IMR-90 (cell line): Measurements from ENCODE around the gene ZNF365. TPM values are rescaled to one million over a fixed set of nuclear protein-coding genes. Genes with fewer than 3 reads are reported as not detected.

ENCODE experiments used
- ATAC-seq: fragments of 200-7000 bp; cut with Tn5 transposase; 2 replicates; pipeline ENCODE4 v1.9.1; 2020; ENCODE audit warnings: low read depth, mild to moderate bottlenecking, moderate library complexity
- BruUV-seq: library from RNA; stranded (reverse); fragments of 400-500 nt; replicated peaks from 2 replicates; lab custom pipeline; 2021; lab: Mats Ljungman, UMichigan
- CTCF ChIA-PET: fragments of 300-600 bp; formaldehyde crosslinking; extraction: SDS; loops from one replicate; lab custom pipeline; 2021; ENCODE audit warnings: antibody characterized with exemption; lab: Yijun Ruan, JAX
- POLR2A ChIA-PET: fragments of 300-600 bp; sonication (Branson Sonifier 250); formaldehyde crosslinking; loops from one replicate; lab custom pipeline; 2022; ENCODE audit warnings: antibody characterized with exemption; ENCODE audit not compliant: unreplicated experiment; lab: Charles Lee
- DNase-seq: peaks from one replicate; pipeline ENCODE4 v3.0.0; 2013
- H2AFZ ChIP-seq: replicated peaks from 2 replicates; pipeline ENCODE3; 2013; ENCODE audit warnings: low read length, mild to moderate bottlenecking; ENCODE audit not compliant: poor library complexity
- H2AK5ac ChIP-seq: 2 replicates; pipeline ENCODE4 v1.6.1; 2013; ENCODE audit warnings: low read depth, low read length, inconsistent platforms
- H2AK9ac ChIP-seq: replicated peaks from 2 replicates; pipeline ENCODE3; 2013; ENCODE audit warnings: mild to moderate bottlenecking, low read depth, low read length, moderate library complexity; ENCODE audit not compliant: poor library complexity
- H2BK120ac ChIP-seq: 2 replicates; pipeline ENCODE4 v1.6.1; 2013; ENCODE audit warnings: low read depth, low read length, inconsistent platforms
- H2BK15ac ChIP-seq: 3 replicates; pipeline ENCODE4 v1.6.1; 2013; ENCODE audit warnings: low read depth, low read length, inconsistent platforms
- H2BK20ac ChIP-seq: 2 replicates; pipeline ENCODE4 v1.6.1; 2013; ENCODE audit warnings: low read depth, mild to moderate bottlenecking, inconsistent platforms, low read length, moderate library complexity
- H2BK5ac ChIP-seq: 2 replicates; pipeline ENCODE4 v1.6.1; 2013; ENCODE audit warnings: mild to moderate bottlenecking, low read depth, low read length, inconsistent platforms; ENCODE audit not compliant: poor library complexity, severe bottlenecking
- H3K14ac ChIP-seq: replicated peaks from 2 replicates; pipeline ENCODE4 v1.6.1; 2013; ENCODE audit warnings: low read depth, low read length, inconsistent platforms
- H3K18ac ChIP-seq: 2 replicates; pipeline ENCODE4 v1.6.1; 2013; ENCODE audit warnings: low read depth, low read length, control low read depth
- H3K23ac ChIP-seq: 2 replicates; pipeline ENCODE4 v1.6.1; 2013; ENCODE audit warnings: low read depth, low read length, inconsistent platforms
- H3K27ac ChIP-seq: 2 replicates; pipeline ENCODE4 v1.5.1; 2013; ENCODE audit warnings: mild to moderate bottlenecking, control low read depth, low read length; ENCODE audit not compliant: insufficient read depth
- H3K27me3 ChIP-seq: 2 replicates; pipeline ENCODE4 v1.6.1; 2013; ENCODE audit warnings: low read length; ENCODE audit not compliant: control insufficient read depth, insufficient read depth
- H3K36me3 ChIP-seq: 2 replicates; pipeline ENCODE4 v1.6.1; 2013; ENCODE audit warnings: low read length, mixed read lengths; ENCODE audit not compliant: control insufficient read depth, insufficient read depth
- H3K4ac ChIP-seq: 2 replicates; pipeline ENCODE4 v1.6.1; 2013; ENCODE audit warnings: low read depth, low read length, inconsistent platforms
- H3K4me1 ChIP-seq: 2 replicates; pipeline ENCODE4 v1.6.1; 2013; ENCODE audit warnings: low read length, mixed read lengths; ENCODE audit not compliant: control insufficient read depth, insufficient read depth
- H3K4me2 ChIP-seq: 2 replicates; pipeline ENCODE4 v1.6.1; 2013; ENCODE audit warnings: low read depth, mild to moderate bottlenecking, control low read depth, low read length, moderate library complexity
- H3K4me3 ChIP-seq: 2 replicates; pipeline ENCODE4 v1.5.1; 2013; ENCODE audit warnings: low read depth, mild to moderate bottlenecking, control low read depth, low read length, moderate library complexity; ENCODE audit not compliant: insufficient read depth
- H3K56ac ChIP-seq: 2 replicates; pipeline ENCODE4 v1.6.1; 2013; ENCODE audit warnings: low read length, inconsistent platforms; ENCODE audit not compliant: insufficient read depth; ENCODE audit errors: extremely low read depth
- H3K79me1 ChIP-seq, 2 experiments: 2 replicates each; pipeline ENCODE4 v1.6.1; 2013; ENCODE audit warnings: low read length in 2 of 2, inconsistent platforms in 1 of 2, low read depth in 1 of 2
- H3K9ac ChIP-seq: 2 replicates; pipeline ENCODE4 v1.6.1; 2013; ENCODE audit warnings: low read depth, low read length, control low read depth
- H3K9me1 ChIP-seq: 2 replicates; pipeline ENCODE4 v1.6.1; 2013; ENCODE audit warnings: low read length, inconsistent platforms; ENCODE audit not compliant: insufficient read depth
- H3K9me3 ChIP-seq: 2 replicates; pipeline ENCODE4 v1.6.1; 2013; ENCODE audit warnings: low read length; ENCODE audit not compliant: control insufficient read depth, insufficient read depth
- H4K20me1 ChIP-seq: 2 replicates; pipeline ENCODE4 v1.6.1; 2013; ENCODE audit warnings: low read length, inconsistent platforms; ENCODE audit not compliant: insufficient read depth
- H4K5ac ChIP-seq: 2 replicates; pipeline ENCODE4 v1.6.1; 2013; ENCODE audit warnings: mild to moderate bottlenecking, low read depth, low read length, control low read depth
- H4K8ac ChIP-seq, 2 experiments: 2 replicates each; pipeline ENCODE4 v1.6.1; 2013; ENCODE audit warnings: low read depth in 2 of 2, low read length in 2 of 2, control low read depth in 1 of 2, inconsistent platforms in 1 of 2
- H4K91ac ChIP-seq: 2 replicates; pipeline ENCODE4 v1.6.1; 2013; ENCODE audit warnings: low read depth, low read length, inconsistent platforms; ENCODE audit not compliant: insufficient read depth
- BHLHE40 ChIP-seq: fragments of 150-350 bp; IDR thresholded peaks from 2 replicates; pipeline ENCODE4 v1.6.1; 2016; ENCODE audit warnings: mild to moderate bottlenecking, low read depth, low read length
- CEBPB ChIP-seq: IDR thresholded peaks from 2 replicates; pipeline ENCODE4 v1.6.1; 2012; ENCODE audit warnings: low read depth, low read length, improper control_type of control experiment
- CHD1 ChIP-seq: IDR thresholded peaks from 2 replicates; pipeline ENCODE4 v1.6.1; 2012; ENCODE audit warnings: low read depth, low read length, improper control_type of control experiment
- CTCF ChIP-seq: conservative IDR thresholded peaks from 2 replicates; pipeline ENCODE4 v1.5.1; 2012; ENCODE audit warnings: mild to moderate bottlenecking, low read depth, low read length, improper control_type of control experiment
- ELK1 ChIP-seq: fragments of 150-350 bp; IDR thresholded peaks from 2 replicates; pipeline ENCODE4 v1.6.1; 2016; ENCODE audit warnings: low read depth, mild to moderate bottlenecking, low read length, moderate library complexity, borderline replicate concordance
- MAFK ChIP-seq: IDR thresholded peaks from 2 replicates; pipeline ENCODE4 v1.6.1; 2012; ENCODE audit warnings: low read depth, low read length, improper control_type of control experiment
- MAZ ChIP-seq: IDR thresholded peaks from 2 replicates; pipeline ENCODE4 v1.6.1; 2012; ENCODE audit warnings: low read depth, mild to moderate bottlenecking, low read length, improper control_type of control experiment, moderate library complexity, borderline replicate concordance
- MXI1 ChIP-seq: IDR thresholded peaks from 2 replicates; pipeline ENCODE4 v1.6.1; 2012; ENCODE audit warnings: low read depth, mild to moderate bottlenecking, low read length, moderate library complexity, borderline replicate concordance
- POLR2A ChIP-seq: IDR thresholded peaks from 2 replicates; pipeline ENCODE4 v1.6.1; 2012; ENCODE audit warnings: mild to moderate bottlenecking, low read depth, low read length
- RAD21 ChIP-seq: IDR thresholded peaks from 2 replicates; pipeline ENCODE4 v1.6.1; 2012; ENCODE audit warnings: low read length, improper control_type of control experiment
- RCOR1 ChIP-seq: IDR thresholded peaks from 2 replicates; pipeline ENCODE4 v1.6.1; 2012; ENCODE audit warnings: mild to moderate bottlenecking, low read length, improper control_type of control experiment; ENCODE audit not compliant: insufficient replicate concordance
- RFX5 ChIP-seq: IDR thresholded peaks from 2 replicates; pipeline ENCODE4 v1.8.0; 2012; ENCODE audit warnings: low read depth, mild to moderate bottlenecking, low read length, moderate library complexity
- USF2 ChIP-seq: fragments of 150-350 bp; IDR thresholded peaks from 2 replicates; pipeline ENCODE4 v1.6.1; 2017; ENCODE audit warnings: mild to moderate bottlenecking, antibody characterized with exemption, low read length, low read depth
- WGBS, 2 experiments: methylation state at CpG; one replicate each; pipeline versions ENCODE4 v1.1.5 to v1.1.7; 2013; ENCODE audit warnings: missing lambda C conversion rate in 2 of 2; ENCODE audit not compliant: insufficient read length in 1 of 2; ENCODE audit errors: extremely low coverage in 2 of 2; 5-methylcytosine and 5-hydroxymethylcytosine counted together
- dilution Hi-C: fragments of 300-500 bp; cut with HindIII; formaldehyde crosslinking; loops from one replicate; pipeline ENCODE4 v1.14.3; 2018; ENCODE audit warnings: low sequenced_read_pairs; ENCODE audit not compliant: unreplicated experiment
- in situ Hi-C: fragments of 300-500 bp; cut with MboI; formaldehyde crosslinking; loops from 3 replicates; pipeline ENCODE4 v1.14.3; 2019; ENCODE audit warnings: low sequenced_read_pairs, inconsistent platforms, mixed read lengths
- intact Hi-C: fragments of 100-400 bp; cut with micrococcal nuclease; formaldehyde crosslinking; loops from 2 replicates; pipeline ENCODE4 v1.10.0; 2022
- polyA plus RNA-seq, 3 experiments: library from polyadenylated mRNA; depleted of rRNA; stranded (reverse); fragments of >200 nt; gene quantifications; 2 replicates each; pipeline ENCODE4 v1.2.3, GENCODE V29; 2012; ENCODE audit warnings: low replicate concordance in 1 of 3
- total RNA-seq: library from RNA; depleted of rRNA; stranded (reverse); fragments of >200 nt; gene quantifications from 2 replicates; pipeline ENCODE4 v1.2.3, GENCODE V29; 2012

ZNF365 gene
- total and polyA plus RNA-seq, 2 of the 4 experiments (the other 2 are of a cell fraction): 1.2 to 3.2 TPM

- Histone ChIP-seq H3K4ac (no peak overlapping the region), H3K27ac (no peak overlapping the region), H3K4me1 (no peaks in the 10 kb centered on the region), H4K91ac (no peak overlapping the region), H3K56ac (no peak overlapping the region), H2AFZ (no peak overlapping the region), H2BK15ac (no peak overlapping the region), H3K4me3 (no peak overlapping the region), H3K9me1 (no peaks in the 10 kb centered on the region), H4K8ac (no peak overlapping the region), H4K20me1 (no peaks in the 10 kb centered on the region), H2BK120ac (no peak overlapping the region), H3K79me1 (no peaks in the 10 kb centered on the region), H3K4me2 (no peak overlapping the region), H2AK9ac (no peak overlapping the region), H2BK20ac (no peak overlapping the region), H4K5ac (no peak overlapping the region), H2BK5ac (no peak overlapping the region), H3K18ac (no peak overlapping the region), H3K27me3 (no peaks in the 10 kb centered on the region; the same call in 1 of the 2 replicates), H2AK5ac (no peak overlapping the region), H3K14ac (no peak overlapping the region), H3K9ac (no peak overlapping the region), H3K9me3 (no peaks in the 10 kb centered on the region), H3K36me3 (no peaks in the 10 kb centered on the region), H3K23ac (no peak overlapping the region)
- ChIA-PET POLR2A (no interaction called here), CTCF (interaction anchor here (0.6 to 0.7 kb wide), 2 partner anchors 54 to 123 kb away, joined by 3 to 9 read pairs; no protein-coding TSS in a partner anchor)
- DNase-seq (no peak), ATAC-seq (no peak)
- dilution Hi-C loops (no loop called here), in situ Hi-C loops (no loop called here), intact Hi-C loops (no loop called here)
- WGBS, 2 experiments: no CpG with 5 or more reads among the region's 2 CpGs
- TF ChIP-seq RAD21 (no peak), MAFK (no peak), BHLHE40 (no peak), MAZ (no peak), MXI1 (no peak), ELK1 (no peak), RFX5 (no peak), CTCF (no peak), CHD1 (no peak), USF2 (no peak), RCOR1 (no peak), POLR2A (no peak), CEBPB (no peak)
- BruUV-seq: no TSS peak
Measured at GRCh38 chr10:62413652-62414051, 39.5 kb downstream of the ZNF365 start.
